ENCODE data around the gene CCDC60.

CCDC60 gene

DNA sequence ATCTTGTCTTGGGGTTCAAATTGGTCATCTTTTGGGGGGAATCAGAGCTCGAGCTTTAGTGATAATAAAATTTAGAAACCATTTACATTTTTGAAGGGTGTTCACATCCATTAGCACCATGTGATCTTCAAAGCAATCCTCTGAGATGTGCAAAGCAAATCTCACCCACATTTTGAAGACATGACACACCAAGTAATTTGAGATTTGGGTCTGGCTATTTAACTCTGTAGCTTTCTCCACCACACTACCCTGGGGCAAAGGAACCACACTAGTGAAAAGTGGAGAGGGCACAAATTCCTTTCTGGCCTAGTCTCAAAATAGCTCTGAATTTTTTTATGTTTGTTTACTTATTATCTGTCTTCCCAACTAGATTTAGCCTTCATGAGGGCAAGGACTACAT lies 212.5 kb downstream of the CCDC60 start:
- DNase-seq: no peak

DNA sequence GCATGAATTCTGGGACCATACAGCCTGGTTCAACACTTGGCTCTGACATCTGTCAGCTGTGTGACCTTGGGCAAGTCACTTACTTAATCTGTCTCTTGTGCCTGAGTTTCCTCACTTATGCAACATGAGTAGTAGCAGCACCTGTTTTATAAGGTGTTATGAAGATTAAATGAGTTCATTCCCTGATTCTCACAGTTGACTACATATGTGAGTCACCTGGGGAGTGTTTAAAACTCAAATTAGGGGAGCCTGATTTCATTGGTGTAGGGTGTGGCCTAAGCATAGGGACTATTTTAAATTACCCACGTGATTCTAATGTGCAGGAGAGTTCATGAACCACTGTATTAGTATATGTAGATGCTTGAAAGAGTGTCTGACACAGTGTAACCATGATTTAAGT lies 222.3 kb downstream of the CCDC60 start:
- no peak for DNase-seq

DNA sequence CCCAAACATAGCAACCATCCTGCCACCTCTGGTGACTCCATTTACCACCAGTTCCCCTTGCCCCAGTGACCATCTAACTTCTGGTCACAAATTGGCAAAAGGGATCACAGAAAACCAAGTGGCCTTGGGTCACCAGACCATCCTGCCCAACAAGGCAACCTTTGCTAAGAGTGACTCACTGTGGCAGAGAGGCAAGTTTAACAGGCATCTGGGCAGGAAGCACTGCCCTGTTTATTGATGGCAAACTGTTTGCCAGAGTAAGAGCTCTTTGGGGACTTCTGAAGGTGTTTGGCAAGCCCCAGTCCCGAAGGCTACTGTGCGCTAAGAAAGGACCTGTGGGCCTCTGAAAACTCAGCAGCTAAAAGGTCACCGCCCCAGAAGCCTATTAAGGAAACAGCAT lies 230.9 kb downstream of the CCDC60 start:
- no peak for DNase-seq

DNA sequence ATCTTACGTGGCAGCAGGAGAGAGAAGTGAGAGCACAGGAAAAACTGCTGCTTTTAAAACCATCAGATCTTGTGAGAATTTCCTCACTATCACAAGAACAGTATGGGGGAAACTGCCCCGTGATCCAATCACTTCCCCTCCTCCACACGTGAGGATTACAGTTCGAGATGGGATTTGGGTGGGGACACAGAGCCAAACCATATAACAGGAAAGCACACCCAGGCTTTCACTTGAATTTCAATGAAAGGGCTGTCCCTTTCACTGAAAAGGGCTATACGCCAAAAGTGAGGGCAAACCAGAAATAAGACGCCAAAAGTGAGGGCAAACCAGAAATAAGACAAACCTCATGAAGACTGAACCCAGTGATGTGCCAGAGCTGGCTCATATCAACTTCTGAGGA lies 236.2 kb downstream of the CCDC60 start:
- DNase-seq: no peak

DNA sequence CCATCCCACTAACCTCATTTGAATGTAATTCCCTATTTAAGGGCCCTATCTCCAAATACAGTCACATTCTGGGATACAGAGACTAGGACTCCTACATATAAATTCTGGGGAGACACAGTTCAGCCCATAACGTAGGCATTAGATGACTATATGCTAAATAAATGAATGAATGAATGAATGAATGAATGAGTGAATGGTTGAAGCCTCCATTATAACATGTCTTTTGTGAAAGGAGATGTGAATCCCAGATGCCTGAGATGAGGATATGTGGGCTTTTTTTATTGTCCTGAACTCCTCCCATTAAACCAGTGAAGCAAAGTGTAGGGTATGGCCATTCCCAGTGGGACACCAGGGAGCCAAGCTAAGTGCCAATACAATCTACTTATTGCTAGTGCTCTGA lies 238.6 kb downstream of the CCDC60 start:
- DNase-seq: no peak

DNA sequence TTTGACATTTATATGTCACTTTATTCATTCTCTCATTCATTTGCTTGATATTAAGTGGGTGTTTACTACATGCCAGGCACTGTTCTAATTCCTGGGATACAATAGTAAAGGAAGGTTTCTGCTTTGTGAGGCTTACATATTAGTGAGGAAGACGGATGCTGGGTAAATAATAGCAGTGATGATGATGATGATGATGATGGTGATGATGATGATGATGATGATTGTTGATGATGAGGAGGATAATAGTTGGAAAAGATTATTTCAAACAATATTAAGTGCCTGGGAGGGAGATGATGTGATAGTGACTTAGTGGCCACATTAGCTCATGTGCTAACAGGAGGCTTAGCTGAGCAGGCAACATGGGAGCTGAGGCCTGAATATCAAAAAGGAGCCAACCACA lies 239.7 kb downstream of the CCDC60 start:
- no peak for DNase-seq

DNA sequence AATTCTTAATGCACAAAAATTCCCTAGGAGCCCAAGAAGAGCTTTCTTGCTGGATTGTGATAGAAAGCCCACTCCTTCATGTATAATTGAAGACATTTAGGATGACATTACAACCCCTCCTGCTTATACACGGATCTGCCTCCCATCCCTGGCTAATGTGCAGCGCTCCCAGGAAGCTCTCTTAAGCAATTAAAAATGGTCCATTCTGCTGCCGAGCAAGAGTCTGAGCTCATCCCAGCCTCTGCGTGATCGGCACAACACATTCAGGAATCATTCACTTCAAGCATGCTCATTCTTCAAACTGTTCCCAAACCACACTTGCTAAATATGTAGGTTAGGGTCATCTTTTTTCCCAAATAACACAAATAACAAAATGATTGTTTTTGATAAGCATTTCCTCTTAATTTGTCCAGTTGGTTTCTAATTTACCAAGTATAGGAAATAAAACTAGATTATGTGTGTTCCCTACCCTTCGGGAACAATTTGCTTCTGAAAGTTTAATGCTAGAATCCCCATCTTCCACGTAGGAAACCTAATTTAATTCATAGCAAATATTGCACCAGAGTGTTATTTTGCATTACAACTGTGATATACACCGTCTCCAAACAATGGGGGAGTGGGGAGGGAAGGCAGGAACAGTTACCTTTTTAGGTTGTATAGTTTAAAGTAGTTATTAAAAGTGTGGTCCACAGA lies 241.7 kb downstream of the CCDC60 start:
- DNase-seq: no peak

DNA sequence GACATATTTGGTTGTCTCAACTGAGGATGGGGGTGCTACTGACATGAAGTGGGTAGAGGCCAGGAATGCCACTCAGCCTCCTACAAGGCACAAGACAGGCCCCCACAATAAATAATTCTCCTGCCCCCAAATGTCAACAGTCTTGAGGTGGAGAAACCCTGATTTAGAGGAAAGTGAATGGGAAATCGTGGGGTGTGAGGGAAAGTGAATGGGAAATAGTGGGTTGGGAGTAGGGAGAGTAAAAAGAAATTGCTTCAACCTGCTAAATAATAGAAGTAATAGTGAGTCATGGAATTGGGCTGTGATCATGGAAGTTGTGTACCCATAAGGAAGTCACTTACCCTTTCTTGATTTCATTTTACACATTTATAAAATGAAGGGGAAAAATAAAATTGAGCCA lies 242.4 kb downstream of the CCDC60 start:
- no peak for DNase-seq

DNA sequence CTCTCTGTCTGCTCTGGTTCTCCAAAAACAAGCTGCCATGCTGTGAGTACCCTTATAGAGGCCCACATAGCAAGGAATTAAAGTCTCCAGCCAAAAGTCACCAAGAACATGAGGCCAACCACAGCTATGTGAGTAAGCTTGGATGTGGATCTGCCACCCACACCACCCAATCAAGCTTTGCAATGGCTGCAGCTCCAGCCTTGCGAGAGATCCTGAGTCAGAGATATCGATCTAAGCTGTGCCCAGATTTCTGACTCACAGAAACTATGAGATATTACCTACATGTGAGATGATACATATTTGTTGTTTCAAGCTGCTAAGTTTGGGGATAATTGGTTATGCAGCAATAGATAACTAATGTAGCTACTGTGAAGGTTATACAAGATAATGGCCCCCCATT lies 243.6 kb downstream of the CCDC60 start:
- no peak for DNase-seq

DNA sequence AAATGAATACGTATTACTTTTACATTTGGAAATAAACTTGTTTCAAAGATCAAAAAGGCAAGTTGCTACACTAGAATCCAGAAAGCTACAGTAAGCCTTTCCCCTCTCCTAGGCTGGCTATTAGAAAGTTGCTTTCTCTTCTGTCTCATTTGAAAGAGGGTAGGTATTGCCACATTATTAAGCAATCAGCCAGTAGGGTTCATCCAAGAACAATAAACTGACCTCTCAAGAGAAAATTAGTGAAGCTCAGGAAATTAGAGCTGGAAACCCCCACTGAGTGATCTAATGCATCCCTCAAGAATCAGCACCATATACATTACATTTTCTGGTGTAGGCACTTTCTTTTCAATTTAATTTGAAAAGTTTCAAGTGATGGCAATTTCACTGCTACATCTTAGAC lies 254.6 kb downstream of the CCDC60 start:
- no peak for DNase-seq

DNA sequence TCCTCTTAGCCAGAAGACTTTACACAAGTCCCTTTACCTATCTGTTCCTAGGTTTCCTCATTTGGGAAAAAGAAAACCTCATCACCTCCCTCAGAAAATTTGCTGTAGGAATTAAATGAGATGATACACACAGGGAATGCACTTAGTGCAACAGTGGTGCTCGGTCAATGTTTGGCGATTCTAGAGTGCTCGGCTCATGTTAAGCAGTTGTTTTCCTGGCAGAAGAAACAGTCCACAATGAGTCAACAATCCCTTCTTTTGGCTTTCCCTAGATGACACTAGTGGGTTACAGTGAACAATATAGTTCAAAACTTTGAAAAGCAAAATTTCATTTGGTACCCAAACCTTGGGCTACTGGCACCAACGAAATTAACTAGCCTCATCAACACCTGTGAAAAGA lies 255.1 kb downstream of the CCDC60 start:
- no peak for DNase-seq

Measured in KG1 (cell line).